Measurements from ENCODE around the gene IDH3B. TPM values are rescaled to one million over a fixed set of nuclear protein-coding genes. Genes with fewer than 3 reads are reported as not detected.

Gene IDH3B
- total and polyA plus RNA-seq, 2 of the 13 experiments (the other 11 are each of a cell fraction or from before 2014, with no cell fraction given) = 215 to 254 TPM

DNA sequence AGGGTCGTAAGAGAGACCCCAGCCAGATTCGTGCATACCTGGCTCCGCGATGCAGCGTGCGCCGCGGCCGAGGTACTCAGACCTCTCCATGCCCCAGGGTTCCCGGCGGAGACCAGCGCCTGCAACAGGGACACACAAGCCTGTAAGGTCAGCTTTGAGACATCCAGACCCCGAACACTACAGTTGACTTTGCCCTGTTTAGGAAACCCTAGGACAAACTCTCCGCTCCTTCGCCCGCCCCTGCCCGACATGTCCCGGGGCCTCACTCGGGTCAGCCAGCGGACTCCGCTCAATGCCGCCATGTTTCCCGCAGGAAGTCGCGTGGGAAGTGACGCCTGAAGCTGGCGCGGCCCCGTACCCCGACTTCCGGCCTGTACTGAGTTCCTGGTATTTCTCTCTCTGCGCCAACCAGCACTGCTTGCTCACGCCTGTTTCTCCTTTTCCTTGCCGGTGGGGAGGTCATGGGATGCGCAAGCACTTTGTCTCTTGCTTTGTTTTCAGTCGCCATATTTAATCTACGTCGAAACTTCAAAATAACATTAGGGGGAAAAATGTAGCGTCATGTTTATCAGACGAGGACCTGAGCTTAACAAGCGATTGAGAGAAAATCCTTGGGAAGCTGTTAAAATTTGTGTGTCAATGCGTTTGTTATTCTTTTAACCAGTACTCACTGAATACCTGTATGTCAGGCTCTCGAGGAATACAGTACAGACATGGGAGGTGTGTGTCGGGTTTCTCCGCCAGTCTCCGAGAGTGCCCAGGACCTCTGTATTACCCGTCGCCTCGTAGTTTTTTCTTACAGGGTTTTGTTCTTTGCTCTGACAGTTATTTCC, at the start of gene IDH3B (continued):
- TF ChIP-seq, protein P1, sequence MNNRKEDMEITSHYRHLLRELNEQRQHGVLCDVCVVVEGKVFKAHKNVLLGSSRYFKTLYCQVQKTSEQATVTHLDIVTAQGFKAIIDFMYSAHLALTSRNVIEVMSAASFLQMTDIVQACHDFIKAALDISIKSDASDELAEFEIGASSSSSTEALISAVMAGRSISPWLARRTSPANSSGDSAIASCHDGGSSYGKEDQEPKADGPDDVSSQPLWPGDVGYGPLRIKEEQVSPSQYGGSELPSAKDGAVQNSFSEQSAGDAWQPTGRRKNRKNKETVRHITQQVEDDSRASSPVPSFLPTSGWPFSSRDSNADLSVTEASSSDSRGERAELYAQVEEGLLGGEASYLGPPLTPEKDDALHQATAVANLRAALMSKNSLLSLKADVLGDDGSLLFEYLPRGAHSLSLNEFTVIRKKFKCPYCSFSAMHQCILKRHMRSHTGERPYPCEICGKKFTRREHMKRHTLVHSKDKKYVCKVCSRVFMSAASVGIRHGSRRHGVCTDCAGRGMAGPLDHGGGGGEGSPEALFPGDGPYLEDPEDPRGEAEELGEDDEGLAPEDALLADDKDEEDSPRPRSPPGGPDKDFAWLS (CRISPR knock-in tag; IDR thresholded peaks at IDR 0.05; ENCODE audit: borderline replicate concordance) = no peak; the same call in 1 of the 2 replicates
- no peak for TF ChIP-seq PHF5A (CRISPR knock-in tag; IDR thresholded peaks at IDR 0.05; ENCODE audit: low read depth, unreplicated experiment)
- TF ChIP-seq ZNF251 (CRISPR knock-in tag; IDR thresholded peaks at IDR 0.05) = no peak
- TF ChIP-seq SATB2 (CRISPR knock-in tag; IDR thresholded peaks at IDR 0.05) = 0 out of 2 replicates have a peak, but pooled peaks have one; percentile 62
- TF ChIP-seq YY1 (IDR thresholded peaks at IDR 0.05; ENCODE audit: insufficient read depth, insufficient replicate concordance, low read depth, low read length) = peak; percentile 99
- peak; percentile 100 for TF ChIP-seq CREM (IDR thresholded peaks at IDR 0.05)
- peak; percentile 97 for TF ChIP-seq CREM (CRISPR knock-in tag; IDR thresholded peaks at IDR 0.05)
- peak; percentile 69; the same call in 1 of the 2 replicates for TF ChIP-seq ZFP36L1 (CRISPR knock-in tag; IDR thresholded peaks at IDR 0.05)
- no peak for TF ChIP-seq PRPF4 (IDR thresholded peaks at IDR 0.05; ENCODE audit: low read depth, low read length, poor library complexity, severe bottlenecking)
- no peak for TF ChIP-seq NFATC3 (CRISPR knock-in tag; IDR thresholded peaks at IDR 0.05)
- TF ChIP-seq ZNF335 (CRISPR knock-in tag; IDR thresholded peaks at IDR 0.05) = peak; percentile 91; the same call in 1 of the 2 replicates
- TF ChIP-seq ZNF441 (CRISPR knock-in tag; IDR thresholded peaks at IDR 0.05; ENCODE audit: borderline replicate concordance) = peak; percentile 90; the same call in 1 of the 2 replicates
- TF ChIP-seq PHF20 (CRISPR knock-in tag; IDR thresholded peaks at IDR 0.05) = peak; percentile 100
- TF ChIP-seq MZF1 (CRISPR knock-in tag; IDR thresholded peaks at IDR 0.05; ENCODE audit: borderline replicate concordance) = peak; percentile 81; the same call in 1 of the 2 replicates
- 0 out of 2 replicates have a peak, but pooled peaks have one; percentile 48 for TF ChIP-seq ZNF34 (CRISPR knock-in tag; IDR thresholded peaks at IDR 0.05; ENCODE audit: borderline replicate concordance)
- TF ChIP-seq ZNF326 (CRISPR knock-in tag; IDR thresholded peaks at IDR 0.05; ENCODE audit: borderline replicate concordance) = no peak
- TF ChIP-seq KLF11 (CRISPR knock-in tag; IDR thresholded peaks at IDR 0.05) = peak; percentile 97; the same call in 1 of the 2 replicates
- TF ChIP-seq ZNF10 (CRISPR knock-in tag; IDR thresholded peaks at IDR 0.05; ENCODE audit: borderline replicate concordance, low read depth) = no peak
- peak; percentile 98 for TF ChIP-seq DNMT3B (CRISPR knock-in tag; conservative IDR thresholded peaks at IDR 0.05)
- no peak for TF ChIP-seq FOXM1 (CRISPR knock-in tag; IDR thresholded peaks at IDR 0.05)
- TF ChIP-seq, protein P2, sequence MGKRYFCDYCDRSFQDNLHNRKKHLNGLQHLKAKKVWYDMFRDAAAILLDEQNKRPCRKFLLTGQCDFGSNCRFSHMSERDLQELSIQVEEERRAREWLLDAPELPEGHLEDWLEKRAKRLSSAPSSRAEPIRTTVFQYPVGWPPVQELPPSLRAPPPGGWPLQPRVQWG (CRISPR knock-in tag; IDR thresholded peaks at IDR 0.05; ENCODE audit: borderline replicate concordance, low read depth) = no peak
- peak in 1 of 2 experiments; percentile 60; a peak in 1 of 4 replicates for TF ChIP-seq MAFK (conservative IDR thresholded peaks at IDR 0.05 in 1 of 2, IDR thresholded peaks at IDR 0.05 in 1 of 2; ENCODE audit: low read length in 2 of 2)
- no peak; the same call in 1 of the 2 replicates for TF ChIP-seq ZNF468 (CRISPR knock-in tag; IDR thresholded peaks at IDR 0.05)
- TF ChIP-seq, protein P3, sequence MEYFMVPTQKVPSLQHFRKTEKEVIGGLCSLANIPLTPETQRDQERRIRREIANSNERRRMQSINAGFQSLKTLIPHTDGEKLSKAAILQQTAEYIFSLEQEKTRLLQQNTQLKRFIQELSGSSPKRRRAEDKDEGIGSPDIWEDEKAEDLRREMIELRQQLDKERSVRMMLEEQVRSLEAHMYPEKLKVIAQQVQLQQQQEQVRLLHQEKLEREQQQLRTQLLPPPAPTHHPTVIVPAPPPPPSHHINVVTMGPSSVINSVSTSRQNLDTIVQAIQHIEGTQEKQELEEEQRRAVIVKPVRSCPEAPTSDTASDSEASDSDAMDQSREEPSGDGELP (IDR thresholded peaks at IDR 0.05; ENCODE audit: borderline replicate concordance, low read depth) = peak; percentile 40; the same call in 1 of the 2 replicates
- TF ChIP-seq, protein P4, sequence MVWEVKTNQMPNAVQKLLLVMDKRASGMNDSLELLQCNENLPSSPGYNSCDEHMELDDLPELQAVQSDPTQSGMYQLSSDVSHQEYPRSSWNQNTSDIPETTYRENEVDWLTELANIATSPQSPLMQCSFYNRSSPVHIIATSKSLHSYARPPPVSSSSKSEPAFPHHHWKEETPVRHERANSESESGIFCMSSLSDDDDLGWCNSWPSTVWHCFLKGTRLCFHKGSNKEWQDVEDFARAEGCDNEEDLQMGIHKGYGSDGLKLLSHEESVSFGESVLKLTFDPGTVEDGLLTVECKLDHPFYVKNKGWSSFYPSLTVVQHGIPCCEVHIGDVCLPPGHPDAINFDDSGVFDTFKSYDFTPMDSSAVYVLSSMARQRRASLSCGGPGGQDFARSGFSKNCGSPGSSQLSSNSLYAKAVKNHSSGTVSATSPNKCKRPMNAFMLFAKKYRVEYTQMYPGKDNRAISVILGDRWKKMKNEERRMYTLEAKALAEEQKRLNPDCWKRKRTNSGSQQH (CRISPR knock-in tag; IDR thresholded peaks at IDR 0.05; ENCODE audit: low read depth) = peak; percentile 99
- TF ChIP-seq FOXA1 (IDR thresholded peaks at IDR 0.05) = no peak
- TF ChIP-seq FOXA1 (CRISPR knock-in tag; IDR thresholded peaks at IDR 0.05) = no peak; the same call in none of the 2 replicates

All from HepG2 (cell line).